Spleen (tissue), 11 donors: ENCODE measurements around the gene PLK3. TPM values are rescaled to one million over a fixed set of nuclear protein-coding genes. Genes with fewer than 3 reads are reported as not detected.

ENCODE experiments used
- DNase-seq: peaks from one replicate; pipeline ENCODE4 v3.0.0-alpha.2; 2020
- H3K27ac ChIP-seq, 8 donors: fragments of 200-600 bp; sonication (generic) in 7 of 8; 1 replicate in 4 of 8; 2 replicates in 4 of 8; pipeline versions ENCODE4 v1.5.0 to v1.8.0; 2016 to 2021; ENCODE audit warnings: inconsistent platforms in 4 of 8, mild to moderate bottlenecking in 4 of 8, moderate library complexity in 1 of 8
- H3K27me3 ChIP-seq, 7 donors: fragments of 200-600 bp; sonication (generic) in 6 of 7; replicated peaks in 1 of 7; 1 replicate in 4 of 7; 2 replicates in 3 of 7; pipeline versions ENCODE4 v1.5.0 to v1.8.0; 2016 to 2021; ENCODE audit warnings: inconsistent platforms in 3 of 7, mild to moderate bottlenecking in 1 of 7
- H3K36me3 ChIP-seq, 6 donors: fragments of 200-600 bp; sonication (generic) in 5 of 6; 1 replicate in 4 of 6; 2 replicates in 2 of 6; pipeline versions ENCODE4 v1.5.0 to v1.8.0; 2016 to 2021; ENCODE audit warnings: inconsistent platforms in 2 of 6
- H3K4me1 ChIP-seq, 6 donors: fragments of 200-600 bp; sonication (generic) in 5 of 6; 1 replicate in 3 of 6; 2 replicates in 3 of 6; pipeline versions ENCODE4 v1.5.0 to v1.8.0; 2016 to 2021; ENCODE audit warnings: inconsistent platforms in 3 of 6
- H3K4me3 ChIP-seq, 8 donors: fragments of 200-600 bp; sonication (generic) in 7 of 8; 1 replicate in 4 of 8; 2 replicates in 4 of 8; pipeline versions ENCODE4 v1.5.0 to v1.8.0; 2016 to 2021; ENCODE audit warnings: inconsistent platforms in 4 of 8, mild to moderate bottlenecking in 4 of 8, moderate library complexity in 2 of 8
- H3K9me3 ChIP-seq, 8 donors: fragments of 200-600 bp; sonication (generic) in 7 of 8; 1 replicate in 4 of 8; 2 replicates in 4 of 8; pipeline versions ENCODE4 v1.5.0 to v1.8.0; 2016 to 2021; ENCODE audit warnings: inconsistent platforms in 4 of 8
- CTCF ChIP-seq, 11 experiments: fragments of 200-600 bp in 7 of 11; fragments of 450-650 bp in 4 of 11; sonication (generic) in 4 of 11; IDR thresholded peaks in 8 of 11; conservative IDR thresholded peaks in 3 of 11; 1 replicate in 7 of 11; 2 replicates in 4 of 11; pipeline versions ENCODE4 v1.4.0 to v1.8.0; 2016 to 2021; ENCODE audit warnings: antibody characterized with exemption in 11 of 11, inconsistent platforms in 4 of 11, mild to moderate bottlenecking in 1 of 11
- POLR2A ChIP-seq, 3 donors: fragments of 450-650 bp; IDR thresholded peaks; one replicate each; pipeline ENCODE4 v1.5.1; 2017; ENCODE audit warnings: antibody characterized with exemption in 3 of 3, mild to moderate bottlenecking in 1 of 3
- POLR2AphosphoS5 ChIP-seq, 3 donors: sonication (generic); formaldehyde crosslinking; IDR thresholded peaks; one replicate each; pipeline ENCODE4 v1.5.1; 2017; ENCODE audit warnings: antibody characterized with exemption in 3 of 3
- WGBS, 5 donors: extraction: QIAGEN DNeasy Blood & Tissue Kit in 3 of 5; methylation state at CpG; one replicate each; pipeline versions ENCODE4 v1.1.5 to v1.1.7; 2013 to 2018; 5-methylcytosine and 5-hydroxymethylcytosine counted together
- intact Hi-C: fragments of 100-400 bp; cut with DNase I; formaldehyde crosslinking; loops from one replicate; pipeline ENCODE4 v1.15.0; 2023; ENCODE audit warnings: low total_unique reads
- polyA plus RNA-seq, 3 donors: library from polyadenylated mRNA; stranded (reverse); fragments of 200-250 nt; gene quantifications; one replicate each; pipeline ENCODE4 v1.2.1, GENCODE V29; 2013
- total RNA-seq, 7 donors: library from RNA; depleted of rRNA in 3 of 7; stranded (reverse); fragments of >200 nt in 3 of 7; fragmentation: NEBNext Ultra II Directional in 4 of 7; extraction: Animal tissue kit (Norgen Biotek cat#: 25700) in 4 of 7; gene quantifications; one replicate each; pipeline versions ENCODE4 v1.1.0 to v1.2.1, GENCODE V29; 2016 to 2021
- donor health status: healthy with polysubstance abuse.
- donor health status: DM: no; HTN: no; CAD: no; lungs with moderate emphysema.
- donor health status: DM: no; HTN: no; CAD: no.
- donor health status: Bipolar disorder and iron deficiency.
- donor health status: healthy.
- donor health status: DM: no; HTN: no; CAD: no.
- donor health status: DM: yes; HTN: yes; CAD: no.

The PLK3 gene
- total and polyA plus RNA-seq, 10 donors: 14.7 to 51.7 (median 27.6) TPM

DNA sequence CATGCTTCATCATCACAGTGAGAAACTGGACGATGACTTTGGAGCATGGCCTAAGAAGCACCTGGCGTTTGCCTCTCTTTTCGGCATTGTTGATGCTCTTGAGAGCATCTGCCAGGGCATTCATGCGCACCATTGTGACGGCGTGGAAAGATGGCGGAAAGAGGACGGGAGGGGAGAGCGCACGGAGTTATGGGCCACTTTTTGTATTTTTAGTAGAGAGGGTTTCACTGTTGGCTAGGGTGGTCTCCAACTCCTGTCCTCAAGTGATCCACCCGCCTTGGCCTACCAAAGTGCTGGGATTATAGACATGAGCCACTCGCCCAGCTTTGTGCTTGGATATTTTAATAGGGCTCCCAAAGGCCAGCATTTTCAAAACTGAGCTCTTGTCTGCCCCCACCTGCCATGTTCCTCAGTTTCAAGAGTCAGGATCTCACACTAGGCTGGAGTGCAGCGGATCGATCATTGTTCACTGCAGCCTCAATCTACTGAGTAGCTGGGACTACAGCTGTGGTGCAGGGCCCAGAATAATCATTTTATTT is 19.5 kb upstream of the PLK3 start:
- Histone ChIP-seq H3K27ac (no peak overlapping the region), H3K27me3 (no peaks in the 10 kb centered on the region), H3K4me1 (peaks cover 17 to 70% (median 56%) of the 10 kb centered on the region in 6 donors), H3K9me3 (no peaks in the 10 kb centered on the region), H3K4me3 (no peak overlapping the region), H3K36me3 (peaks cover 0 to 61% (median 54%) of the 10 kb centered on the region in 6 donors)
- DNase-seq: peak; percentile 16
- intact Hi-C loops: loop anchor here (10.0 kb wide), 1 partner anchor 46 kb away; the partner anchor contains the start of genes KIF2C and RNU5D-1
- 90 to 96% (median 94%) methylated on average over 14 of the region's 14 CpGs for WGBS, 5 donors
- TF ChIP-seq POLR2AphosphoS5 (IDR thresholded peaks at IDR 0.05) (no peak), POLR2A (IDR thresholded peaks at IDR 0.05) (no peak), CTCF (IDR thresholded peaks at IDR 0.05 in 8 of 11, conservative IDR thresholded peaks at IDR 0.05 in 3 of 11) (no peak)

GRCh38 chr1:44783697-44784093 is 16.5 kb upstream of the PLK3 start:
- TF ChIP-seq CTCF (IDR thresholded peaks at IDR 0.05 in 8 of 11, conservative IDR thresholded peaks at IDR 0.05 in 3 of 11) (no peak), POLR2AphosphoS5 (IDR thresholded peaks at IDR 0.05) (no peak), POLR2A (IDR thresholded peaks at IDR 0.05) (no peak)
- Histone ChIP-seq H3K36me3 (peaks cover 0 to 37% (median 32%) of the 10 kb centered on the region in 6 donors), H3K9me3 (no peaks in the 10 kb centered on the region), H3K27ac (peak overlapping the region in 7 of 8 donors; percentile 8 to 82 (median 64)), H3K4me1 (peaks cover 12 to 53% (median 41%) of the 10 kb centered on the region in 6 donors), H3K27me3 (no peaks in the 10 kb centered on the region), H3K4me3 (peak overlapping the region; percentile 33 to 71 (median 43))
- no peak for DNase-seq
- WGBS, 5 donors: 45 to 54% (median 47%) methylated on average over 8 of the region's 8 CpGs
- intact Hi-C loops: loop anchor here (10.0 kb wide), 1 partner anchor 49 kb away; the partner anchor contains the start of genes KIF2C and RNU5D-1

GRCh38 chr1:44784094-44785028 is 15.8 kb upstream of the PLK3 start:
- no peaks in the 10 kb centered on the region for H3K27me3 ChIP-seq
- 10 to 31% (median 13%) methylated on average over 19 to 71 of the region's 71 CpGs for WGBS, 5 donors
- H3K4me1 ChIP-seq: peaks cover 12 to 46% (median 40%) of the 10 kb centered on the region in 6 donors
- H3K4me3 ChIP-seq: peak overlapping the region; percentile 33 to 71 (median 43)
- H3K27ac ChIP-seq: peak overlapping the region; percentile 8 to 82 (median 64)
- no peaks in the 10 kb centered on the region for H3K9me3 ChIP-seq
- DNase-seq: peak; percentile 88
- intact Hi-C loops: loop anchor here (5.0 to 10.0 kb wide), 2 partner anchors 38 to 50 kb away; partner anchors contain the start of genes KIF2C and RNU5D-1
- TF ChIP-seq CTCF (IDR thresholded peaks at IDR 0.05 in 8 of 11, conservative IDR thresholded peaks at IDR 0.05 in 3 of 11) (peak in 2 of 11 experiments; percentile 5 to 16), POLR2AphosphoS5 (IDR thresholded peaks at IDR 0.05) (peak; percentile 73 to 87 (median 76)), POLR2A (IDR thresholded peaks at IDR 0.05) (no peak)
- peaks cover 0 to 30% (median 25%) of the 10 kb centered on the region in 6 donors for H3K36me3 ChIP-seq
